Esophagus squamous epithelium (tissue), 4 donors: ENCODE results near the gene C20orf96.

Experiments
- CTCF ChIP-seq, 6 experiments: fragments of 450-650 bp in 4 of 6; fragments of 200-600 bp in 2 of 6; sonication (generic) in 2 of 6; IDR thresholded peaks; one replicate each; pipeline ENCODE4 v1.5.1; 2016 to 2019; ENCODE audit warnings: antibody characterized with exemption in 6 of 6, mild to moderate bottlenecking in 4 of 6, moderate library complexity in 4 of 6
- POLR2A ChIP-seq, 4 donors: fragments of 450-650 bp; IDR thresholded peaks; one replicate each; pipeline ENCODE4 v1.6.1; 2017; ENCODE audit warnings: antibody characterized with exemption in 4 of 4, mild to moderate bottlenecking in 4 of 4, moderate library complexity in 3 of 4

- no peak for TF ChIP-seq CTCF (IDR thresholded peaks at IDR 0.05)
- no peak for TF ChIP-seq POLR2A (IDR thresholded peaks at IDR 0.05)
Observed at GRCh38 chr20:326645-327185, 36.2 kb upstream of the C20orf96 start.
